ENCODE data around the gene PRKCB.

GRCh38 chr16:24203675-24204074, 367.9 kb downstream of the PRKCB start:
- TF ChIP-seq CTCF (IDR thresholded peaks at IDR 0.05; ENCODE audit: poor library complexity) (no peak), EZH2 (IDR thresholded peaks at IDR 0.05; ENCODE audit: borderline replicate concordance) (no peak)
